Hematopoietic multipotent progenitor cell treated with erythropoietin and hydrocortisone succinate and interleukin-3 and kit ligand, for 17 days (in vitro differentiated cells): ENCODE measurements around the gene CNN1.
A peak's percentile ranks its signal among the peaks of the same experiment; 100 is the strongest.

ENCODE experiments used
- DNase-seq: peaks from one replicate; pipeline ENCODE4 v3.0.0-alpha.2; 2015; ENCODE audit warnings: low spot score

Gene CNN1

GRCh38 chr19:11534948-11535347, 3.7 kb upstream of the CNN1 start:
- DNase-seq, result no peak

GRCh38 chr19:11535792-11536595, 2.7 kb upstream of the CNN1 start:
- peak; percentile 95 for DNase-seq

DNA sequence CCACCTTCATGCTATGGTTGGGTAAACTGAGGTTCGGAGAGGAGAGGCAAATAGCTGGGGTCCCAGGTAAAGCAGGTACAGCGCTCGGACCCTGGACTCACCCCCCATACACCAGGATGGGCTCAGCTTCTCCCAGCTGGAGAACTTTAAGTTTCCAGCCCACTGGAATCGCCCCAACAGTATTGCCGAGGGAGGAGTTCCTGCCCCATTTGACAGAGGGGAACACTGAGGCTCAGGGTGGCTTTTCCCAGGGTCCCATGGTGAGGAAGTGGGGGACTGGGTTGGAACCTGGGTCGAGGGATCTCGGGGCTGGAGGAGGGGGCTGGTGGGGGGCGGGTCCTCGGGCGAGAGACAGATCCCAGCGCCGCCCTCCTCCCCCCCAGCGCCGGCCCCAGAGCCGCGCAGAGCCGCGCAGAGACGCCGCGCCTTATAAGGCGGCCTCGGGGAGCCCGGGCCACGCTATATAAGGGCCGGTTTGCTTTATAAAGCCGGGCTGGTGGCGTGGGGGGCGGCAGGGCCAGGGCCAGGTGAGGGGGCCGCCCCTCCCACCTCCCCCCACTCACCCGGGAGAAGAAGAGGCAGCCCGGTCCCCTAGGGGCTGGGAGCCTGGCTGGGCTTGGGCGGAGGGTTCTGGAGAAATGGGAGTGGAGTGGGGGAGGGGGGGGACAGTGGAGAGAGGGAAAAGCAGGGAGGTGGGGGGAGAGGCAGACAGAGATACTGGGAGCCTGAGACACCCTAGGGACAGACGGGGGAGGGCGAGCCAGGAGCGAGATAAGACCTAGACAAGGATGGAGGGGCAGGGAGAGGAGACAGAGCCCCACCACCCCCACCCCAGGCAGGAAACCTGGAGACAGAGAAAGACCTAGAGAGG, 1.1 kb downstream of the CNN1 start:
- no peak for DNase-seq

DNA sequence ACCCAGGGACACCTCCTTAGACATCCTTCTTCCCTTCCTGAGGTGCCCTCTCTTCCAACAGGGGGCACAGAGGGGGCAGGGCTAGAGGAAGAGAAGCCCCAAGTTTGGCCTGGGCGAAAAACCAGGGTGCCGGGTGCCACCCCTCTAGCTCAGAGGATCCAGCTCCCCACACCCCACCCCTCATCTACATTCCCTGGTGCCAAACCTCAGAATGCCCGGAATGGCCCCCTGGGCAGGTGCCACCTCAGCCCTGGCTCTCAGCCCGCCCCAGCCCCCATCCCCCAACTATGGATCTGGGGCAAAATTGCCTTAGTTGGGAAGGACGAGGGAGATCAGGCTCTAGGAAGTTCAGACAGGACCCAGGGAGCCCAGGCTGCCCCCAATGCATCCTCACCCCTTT, 2.0 kb downstream of the CNN1 start:
- no peak for DNase-seq

GRCh38 chr19:11541238-11541637, 2.6 kb downstream of the CNN1 start:
- DNase-seq, result no peak

DNA sequence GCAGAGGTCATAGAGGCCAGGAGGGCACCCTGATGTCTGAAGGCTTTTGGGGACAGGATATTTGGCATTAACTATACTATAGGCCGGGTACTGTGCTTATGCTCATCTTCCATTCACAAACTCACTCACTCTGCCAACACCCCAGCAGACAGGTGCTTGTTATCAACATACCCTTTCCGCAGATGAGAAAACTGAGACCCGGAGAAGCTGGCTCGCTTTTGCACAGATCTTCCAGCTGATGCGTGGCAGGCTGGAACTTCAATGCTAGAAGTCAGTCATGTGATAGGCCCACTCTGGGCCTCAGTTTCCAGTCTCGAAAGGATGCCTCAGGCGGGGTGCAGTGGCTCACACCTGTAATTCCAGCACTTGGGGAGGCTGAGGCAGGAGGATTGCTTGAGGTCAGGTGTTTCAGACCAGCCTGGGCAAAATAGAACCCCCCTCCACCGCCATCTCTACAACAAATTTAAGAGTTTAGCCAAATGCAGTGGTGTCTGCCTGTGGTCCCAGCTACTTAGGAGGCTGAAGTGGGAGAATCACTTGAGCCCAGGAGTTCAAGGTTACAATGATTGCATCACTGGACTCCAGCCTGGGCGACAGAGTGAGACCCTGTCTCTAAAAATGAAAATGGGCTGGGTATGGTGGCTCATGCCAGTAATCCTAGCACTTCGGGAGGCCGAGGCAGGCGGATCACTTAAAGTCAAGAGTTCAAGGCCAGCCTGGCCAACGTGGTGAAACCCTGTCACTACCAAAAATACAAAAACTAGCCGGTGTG, 9.5 kb downstream of the CNN1 start:
- no peak for DNase-seq

- DNase-seq, result no peak
These were observed 10.8 kb downstream of the CNN1 start for GRCh38 chr19:11549386-11549953.

GRCh38 chr19:11550265-11550664, 11.6 kb downstream of the CNN1 start:
- DNase-seq, result no peak

DNA sequence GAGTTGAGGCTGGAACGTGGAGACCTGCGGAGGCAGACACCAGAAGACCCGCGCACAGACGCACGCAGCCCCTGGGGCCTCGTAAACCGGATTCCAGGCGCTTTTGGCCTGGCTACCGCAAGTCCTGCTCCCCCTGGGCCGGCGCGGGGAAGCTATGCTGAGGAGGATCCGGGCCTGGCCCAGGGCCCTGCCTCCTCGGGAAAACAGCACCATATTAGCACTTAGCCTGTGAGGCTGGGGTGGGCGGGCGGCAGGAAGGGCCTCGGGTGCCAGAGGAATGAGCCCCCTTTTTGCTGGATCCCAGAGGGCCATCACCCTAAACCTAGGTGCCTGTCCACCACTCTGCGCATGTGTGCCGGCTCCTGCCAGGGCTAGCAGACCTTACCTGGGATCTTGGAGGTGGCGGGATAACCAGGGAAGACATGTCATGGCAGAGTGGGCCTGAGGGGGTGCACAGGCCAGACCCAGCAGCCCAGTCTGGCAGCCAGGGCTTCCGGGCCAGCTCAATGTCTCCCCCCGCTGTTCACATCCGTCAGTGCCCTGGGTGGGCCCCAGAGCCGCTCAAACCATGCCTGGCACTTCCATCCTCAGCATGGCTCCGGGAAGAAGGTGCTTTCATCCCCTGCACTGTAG, 13.1 kb downstream of the CNN1 start:
- DNase-seq, result peak; percentile 37

- DNase-seq, result no peak
These were observed 14.2 kb downstream of the CNN1 start for GRCh38 chr19:11552666-11553372.

DNA sequence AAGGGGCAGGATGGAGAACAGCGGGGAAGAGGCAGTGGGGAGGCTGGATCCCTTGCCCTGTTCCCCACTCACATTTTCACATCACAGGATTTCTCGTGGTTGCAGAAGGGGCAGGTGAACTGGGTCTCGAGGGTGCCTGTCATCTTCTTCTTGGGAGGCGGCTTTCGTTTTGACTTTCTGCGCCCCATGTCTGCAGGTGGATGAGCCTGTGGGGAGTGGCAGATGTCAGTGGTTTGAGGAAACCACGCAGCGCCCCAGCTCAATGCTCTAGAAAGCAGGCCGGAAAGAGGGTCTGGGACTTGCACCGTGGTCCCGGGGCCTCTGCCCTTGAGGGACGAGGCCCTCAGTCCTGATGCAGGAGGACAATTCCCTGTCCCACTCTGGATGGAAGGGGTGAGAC, 15.5 kb downstream of the CNN1 start:
- DNase-seq, result no peak

- no peak for DNase-seq
These were observed 16.6 kb downstream of the CNN1 start for GRCh38 chr19:11555246-11555645.

GRCh38 chr19:11556634-11557420, 18.2 kb downstream of the CNN1 start:
- DNase-seq, result no peak

DNA sequence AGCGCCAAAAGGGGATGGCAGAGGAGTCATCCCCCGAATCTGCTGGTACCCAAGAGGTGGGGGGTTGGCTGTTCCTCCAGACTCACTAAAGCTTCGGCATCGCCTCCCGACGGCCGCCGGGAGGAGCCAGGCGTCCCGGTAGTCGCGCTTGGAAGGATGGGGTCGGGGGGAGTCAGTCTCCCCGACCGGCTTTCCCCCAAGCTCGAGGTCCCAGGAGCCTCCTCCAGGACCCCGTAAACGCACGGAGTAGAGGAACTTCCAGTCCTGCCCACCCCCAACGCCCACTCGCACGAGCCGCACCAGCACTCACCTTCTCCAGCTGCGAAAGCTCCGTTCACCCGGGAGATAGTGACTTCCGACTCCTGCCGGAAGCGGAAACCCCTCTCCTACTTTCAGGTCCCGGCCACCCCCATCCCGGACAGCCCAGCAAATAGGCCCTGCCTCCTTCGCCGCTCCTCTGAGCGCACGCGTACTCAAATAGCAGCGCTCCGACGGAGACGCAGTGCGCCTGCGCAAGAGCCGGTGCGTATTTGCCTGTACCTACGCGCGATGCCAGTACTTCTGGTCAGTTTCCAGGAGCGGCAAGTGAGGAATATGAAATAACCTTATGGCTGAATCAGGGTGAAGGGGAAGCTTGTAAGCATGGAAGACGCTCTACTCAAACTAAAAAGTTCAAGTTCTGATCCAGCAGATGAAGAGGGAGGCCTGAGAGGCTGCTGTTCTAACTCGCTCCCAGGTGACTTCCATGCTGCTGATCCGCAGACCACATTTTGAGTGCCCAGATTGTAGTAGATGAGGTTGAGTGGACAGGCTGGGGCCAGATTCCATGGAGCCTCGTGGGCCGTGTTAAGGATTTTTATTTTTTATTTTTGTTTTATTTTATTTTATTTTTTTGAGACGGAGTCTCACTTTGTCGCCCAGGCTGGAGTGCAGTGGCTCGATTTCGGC, 20.5 kb downstream of the CNN1 start, which contains the start of gene ELOF1:
ELOF1 (minus strand) TSS at position 350 of the 948 bp plus-strand sequence. CDS start 4,883 bp downstream, outside the sequence.
- DNase-seq, result peak; percentile 100

GRCh38 chr19:11560404-11561051, 21.9 kb downstream of the CNN1 start:
- peak; percentile 95 for DNase-seq

DNA sequence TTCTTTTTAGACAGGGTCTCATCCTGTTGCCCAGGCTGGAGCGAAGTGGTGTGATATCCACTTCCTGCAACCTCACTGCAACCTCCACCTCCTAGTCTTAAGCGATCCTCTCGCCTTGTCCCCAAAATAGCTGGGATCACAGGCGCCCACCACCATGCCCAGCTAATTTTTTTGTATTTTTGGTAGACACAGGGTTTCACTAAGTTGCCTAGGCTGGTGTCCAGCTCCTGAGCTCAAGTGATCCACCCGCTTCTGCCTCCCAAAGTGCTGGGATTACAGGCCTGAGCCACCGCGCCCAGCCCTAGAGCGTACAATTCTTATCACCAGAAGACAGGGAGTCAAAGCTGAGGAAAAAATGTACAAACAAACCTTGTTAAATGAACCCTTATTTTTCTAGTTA, 24.9 kb downstream of the CNN1 start:
- peak; percentile 85 for DNase-seq

- DNase-seq, result peak; percentile 72
These were observed 25.6 kb downstream of the CNN1 start for GRCh38 chr19:11564082-11564807.

- peak; percentile 67 for DNase-seq
These were observed 27.0 kb downstream of the CNN1 start for GRCh38 chr19:11565649-11565980.
